ENCODE results near the gene TATDN3. TPM values are rescaled to one million over a fixed set of nuclear protein-coding genes. Genes with fewer than 3 reads are reported as not detected.

The TATDN3 gene
- total and polyA plus RNA-seq, 9 of the 15 experiments (the other 6 are each of a cell fraction or from before 2014, with no cell fraction given), result 18.3 to 79.9 (median 28.2) TPM

DNA sequence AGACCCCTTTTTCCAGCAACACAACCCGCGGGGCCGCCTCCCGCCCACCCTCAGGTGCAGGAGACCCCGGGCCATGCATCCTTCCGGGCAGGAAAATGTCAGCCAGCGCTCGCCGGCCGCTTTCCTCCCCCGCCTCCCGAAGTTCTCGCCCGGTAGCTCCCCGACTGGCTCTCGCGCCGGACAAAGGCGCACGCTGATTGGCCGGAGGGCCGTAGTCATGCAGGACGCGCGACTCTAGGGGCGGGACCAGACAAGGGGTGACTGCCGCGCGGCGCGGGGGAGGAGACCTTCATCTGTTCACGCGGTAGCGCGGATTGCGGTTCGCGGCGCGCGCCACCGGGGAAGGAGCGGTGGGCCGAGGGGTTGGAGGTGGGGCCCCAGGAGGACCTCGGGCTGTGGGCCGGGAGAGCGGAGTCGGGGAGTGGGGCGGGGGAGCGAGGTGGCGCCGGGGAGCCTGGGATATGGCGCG lies 66.3 kb downstream of the TATDN3 start, which contains the start of gene FLVCR1 (continued):
- TF ChIP-seq, protein P1, sequence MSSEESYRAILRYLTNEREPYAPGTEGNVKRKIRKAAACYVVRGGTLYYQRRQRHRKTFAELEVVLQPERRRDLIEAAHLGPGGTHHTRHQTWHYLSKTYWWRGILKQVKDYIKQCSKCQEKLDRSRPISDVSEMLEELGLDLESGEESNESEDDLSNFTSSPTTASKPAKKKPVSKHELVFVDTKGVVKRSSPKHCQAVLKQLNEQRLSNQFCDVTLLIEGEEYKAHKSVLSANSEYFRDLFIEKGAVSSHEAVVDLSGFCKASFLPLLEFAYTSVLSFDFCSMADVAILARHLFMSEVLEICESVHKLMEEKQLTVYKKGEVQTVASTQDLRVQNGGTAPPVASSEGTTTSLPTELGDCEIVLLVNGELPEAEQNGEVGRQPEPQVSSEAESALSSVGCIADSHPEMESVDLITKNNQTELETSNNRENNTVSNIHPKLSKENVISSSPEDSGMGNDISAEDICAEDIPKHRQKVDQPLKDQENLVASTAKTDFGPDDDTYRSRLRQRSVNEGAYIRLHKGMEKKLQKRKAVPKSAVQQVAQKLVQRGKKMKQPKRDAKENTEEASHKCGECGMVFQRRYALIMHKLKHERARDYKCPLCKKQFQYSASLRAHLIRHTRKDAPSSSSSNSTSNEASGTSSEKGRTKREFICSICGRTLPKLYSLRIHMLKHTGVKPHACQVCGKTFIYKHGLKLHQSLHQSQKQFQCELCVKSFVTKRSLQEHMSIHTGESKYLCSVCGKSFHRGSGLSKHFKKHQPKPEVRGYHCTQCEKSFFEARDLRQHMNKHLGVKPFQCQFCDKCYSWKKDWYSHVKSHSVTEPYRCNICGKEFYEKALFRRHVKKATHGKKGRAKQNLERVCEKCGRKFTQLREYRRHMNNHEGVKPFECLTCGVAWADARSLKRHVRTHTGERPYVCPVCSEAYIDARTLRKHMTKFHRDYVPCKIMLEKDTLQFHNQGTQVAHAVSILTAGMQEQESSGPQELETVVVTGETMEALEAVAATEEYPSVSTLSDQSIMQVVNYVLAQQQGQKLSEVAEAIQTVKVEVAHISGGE (CRISPR knock-in tag; IDR thresholded peaks at IDR 0.05), result peak in 1 of 3 experiments; percentile 81; a peak in 2 of 6 replicates
- TF ChIP-seq CEBPB (tag; IDR thresholded peaks at IDR 0.05) (no peak), HNRNPUL1 (IDR thresholded peaks at IDR 0.05; ENCODE audit: low read length) (no peak), PCBP1 (IDR thresholded peaks at IDR 0.05; ENCODE audit: low read depth, low read length, poor library complexity, severe bottlenecking) (peak; percentile 76), SIRT6 (IDR thresholded peaks at IDR 0.05; ENCODE audit: low read depth, low read length) (no peak), XRCC5 (IDR thresholded peaks at IDR 0.05; ENCODE audit: low read depth, low read length) (no peak), ZNF274 (IDR thresholded peaks at IDR 0.05; ENCODE audit: borderline replicate concordance, low read depth, low read length) (peak; percentile 37; the same call in 1 of the 2 replicates), TSC22D4 (tag; IDR thresholded peaks at IDR 0.05) (no peak), MYC (IDR thresholded peaks at IDR 0.05; ENCODE audit: low read depth, low read length) (peak; percentile 91), MYC (CRISPR knock-in tag; IDR thresholded peaks at IDR 0.05; ENCODE audit: borderline replicate concordance, low read depth) (no peak), CBX5 (IDR thresholded peaks at IDR 0.05; ENCODE audit: borderline replicate concordance, low read depth) (no peak), ZNF561 (CRISPR knock-in tag; conservative IDR thresholded peaks at IDR 0.05) (no peak), FOXA1 (IDR thresholded peaks at IDR 0.05; ENCODE audit: borderline replicate concordance) (no peak), TAL1 (IDR thresholded peaks at IDR 0.05) (peak; percentile 7; the same call in 1 of the 2 replicates)
- TF ChIP-seq, protein P2, sequence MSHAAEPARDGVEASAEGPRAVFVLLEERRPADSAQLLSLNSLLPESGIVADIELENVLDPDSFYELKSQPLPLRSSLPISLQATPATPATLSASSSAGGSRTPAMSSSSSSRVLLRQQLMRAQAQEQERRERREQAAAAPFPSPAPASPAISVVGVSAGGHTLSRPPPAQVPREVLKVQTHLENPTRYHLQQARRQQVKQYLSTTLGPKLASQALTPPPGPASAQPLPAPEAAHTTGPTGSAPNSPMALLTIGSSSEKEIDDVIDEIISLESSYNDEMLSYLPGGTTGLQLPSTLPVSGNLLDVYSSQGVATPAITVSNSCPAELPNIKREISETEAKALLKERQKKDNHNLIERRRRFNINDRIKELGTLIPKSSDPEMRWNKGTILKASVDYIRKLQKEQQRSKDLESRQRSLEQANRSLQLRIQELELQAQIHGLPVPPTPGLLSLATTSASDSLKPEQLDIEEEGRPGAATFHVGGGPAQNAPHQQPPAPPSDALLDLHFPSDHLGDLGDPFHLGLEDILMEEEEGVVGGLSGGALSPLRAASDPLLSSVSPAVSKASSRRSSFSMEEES (CRISPR knock-in tag; IDR thresholded peaks at IDR 0.05), result no peak
- TF ChIP-seq, protein P3, sequence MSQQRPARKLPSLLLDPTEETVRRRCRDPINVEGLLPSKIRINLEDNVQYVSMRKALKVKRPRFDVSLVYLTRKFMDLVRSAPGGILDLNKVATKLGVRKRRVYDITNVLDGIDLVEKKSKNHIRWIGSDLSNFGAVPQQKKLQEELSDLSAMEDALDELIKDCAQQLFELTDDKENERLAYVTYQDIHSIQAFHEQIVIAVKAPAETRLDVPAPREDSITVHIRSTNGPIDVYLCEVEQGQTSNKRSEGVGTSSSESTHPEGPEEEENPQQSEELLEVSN (IDR thresholded peaks at IDR 0.05; ENCODE audit: borderline replicate concordance in 1 of 2, extremely low read depth in 1 of 2, insufficient read depth in 1 of 2, insufficient read length in 1 of 2, low read depth in 1 of 2, low read length in 1 of 2, poor library complexity in 1 of 2, severe bottlenecking in 1 of 2), result peak; percentile 85 to 89
- TF ChIP-seq, protein P4, sequence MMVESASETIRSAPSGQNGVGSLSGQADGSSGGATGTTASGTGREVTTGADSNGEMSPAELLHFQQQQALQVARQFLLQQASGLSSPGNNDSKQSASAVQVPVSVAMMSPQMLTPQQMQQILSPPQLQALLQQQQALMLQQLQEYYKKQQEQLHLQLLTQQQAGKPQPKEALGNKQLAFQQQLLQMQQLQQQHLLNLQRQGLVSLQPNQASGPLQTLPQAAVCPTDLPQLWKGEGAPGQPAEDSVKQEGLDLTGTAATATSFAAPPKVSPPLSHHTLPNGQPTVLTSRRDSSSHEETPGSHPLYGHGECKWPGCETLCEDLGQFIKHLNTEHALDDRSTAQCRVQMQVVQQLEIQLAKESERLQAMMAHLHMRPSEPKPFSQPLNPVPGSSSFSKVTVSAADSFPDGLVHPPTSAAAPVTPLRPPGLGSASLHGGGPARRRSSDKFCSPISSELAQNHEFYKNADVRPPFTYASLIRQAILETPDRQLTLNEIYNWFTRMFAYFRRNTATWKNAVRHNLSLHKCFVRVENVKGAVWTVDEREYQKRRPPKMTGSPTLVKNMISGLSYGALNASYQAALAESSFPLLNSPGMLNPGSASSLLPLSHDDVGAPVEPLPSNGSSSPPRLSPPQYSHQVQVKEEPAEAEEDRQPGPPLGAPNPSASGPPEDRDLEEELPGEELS (CRISPR knock-in tag; IDR thresholded peaks at IDR 0.05; ENCODE audit: borderline replicate concordance), result no peak
- TF ChIP-seq, protein P5, sequence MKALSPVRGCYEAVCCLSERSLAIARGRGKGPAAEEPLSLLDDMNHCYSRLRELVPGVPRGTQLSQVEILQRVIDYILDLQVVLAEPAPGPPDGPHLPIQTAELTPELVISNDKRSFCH (CRISPR knock-in tag; IDR thresholded peaks at IDR 0.05), result no peak
- TF ChIP-seq, protein P5 (tag; IDR thresholded peaks at IDR 0.05), result peak; percentile 8; the same call in 1 of the 2 replicates
